NCI-H2171 treated with DMSO at 0.1 percent for 48 hours (cell line): ENCODE measurements around the gene WDFY4.

Experiments used
- DNase-seq: peaks from one replicate; lab custom pipeline; 2025; lab: John Stamatoyannopoulos, UW

WDFY4 gene

GRCh38 chr10:48879451-48879850 is 194.8 kb downstream of the WDFY4 start:
- no peak for DNase-seq

GRCh38 chr10:48880016-48880705 is 195.5 kb downstream of the WDFY4 start:
- no peak for DNase-seq

GRCh38 chr10:48881937-48882336 is 197.3 kb downstream of the WDFY4 start:
- no peak for DNase-seq

- DNase-seq = no peak
These were observed 198.2 kb downstream of the WDFY4 start for GRCh38 chr10:48882881-48883280.

GRCh38 chr10:48883701-48884100 is 199.0 kb downstream of the WDFY4 start:
- no peak for DNase-seq

GRCh38 chr10:48884179-48885045 is 199.7 kb downstream of the WDFY4 start:
- no peak for DNase-seq

- no peak for DNase-seq
These were observed 200.7 kb downstream of the WDFY4 start for GRCh38 chr10:48885376-48885775.

- no peak for DNase-seq
These were observed 203.3 kb downstream of the WDFY4 start for GRCh38 chr10:48887982-48888381.

GRCh38 chr10:48890888-48891850 is 206.5 kb downstream of the WDFY4 start:
- no peak for DNase-seq

- no peak for DNase-seq
These were observed 210.5 kb downstream of the WDFY4 start for GRCh38 chr10:48894911-48895802.

GRCh38 chr10:48895803-48896195 is 211.1 kb downstream of the WDFY4 start:
- DNase-seq = no peak

GRCh38 chr10:48896756-48897440 is 212.2 kb downstream of the WDFY4 start:
- DNase-seq = no peak

- DNase-seq = no peak
These were observed 212.7 kb downstream of the WDFY4 start for GRCh38 chr10:48897441-48897790.

GRCh38 chr10:48898426-48898825 is 213.8 kb downstream of the WDFY4 start:
- DNase-seq = no peak

- DNase-seq = no peak
These were observed 215.1 kb downstream of the WDFY4 start for GRCh38 chr10:48899781-48900180.

GRCh38 chr10:48900371-48900801 is 215.7 kb downstream of the WDFY4 start:
- DNase-seq = no peak

GRCh38 chr10:48901319-48901718 is 216.6 kb downstream of the WDFY4 start:
- DNase-seq = no peak

- DNase-seq = no peak
These were observed 217.4 kb downstream of the WDFY4 start for GRCh38 chr10:48902096-48902495.

- DNase-seq = no peak
These were observed 218.5 kb downstream of the WDFY4 start for GRCh38 chr10:48903151-48903550.

- DNase-seq = no peak
These were observed 220.2 kb downstream of the WDFY4 start for GRCh38 chr10:48904861-48905260.

- no peak for DNase-seq
These were observed 220.6 kb downstream of the WDFY4 start for GRCh38 chr10:48905311-48905710.
